Karpas-422 (cell line): Measurements from ENCODE around the gene SLC30A1. TPM values are rescaled to one million over a fixed set of nuclear protein-coding genes. Genes with fewer than 3 reads are reported as not detected.

Source experiments
- DNase-seq: peaks from one replicate; pipeline ENCODE4 v3.0.0-alpha.2; 2015
- H2AFZ ChIP-seq: fragments of 200-600 bp; sonication (generic); 2 replicates; pipeline ENCODE4 v1.6.1; 2014; ENCODE audit warnings: antibody characterized with exemption, low read length, mixed read lengths
- H3K27ac ChIP-seq: fragments of 200-600 bp; sonication (generic); 2 replicates; pipeline ENCODE4 v1.5.1; 2014; ENCODE audit warnings: mild to moderate bottlenecking, low read length, moderate library complexity
- H3K27me3 ChIP-seq: fragments of 200-600 bp; sonication (generic); 2 replicates; pipeline ENCODE4 v1.6.1; 2014; ENCODE audit warnings: low read length, mixed read lengths
- H3K36me3 ChIP-seq: fragments of 200-600 bp; sonication (generic); 2 replicates; pipeline ENCODE4 v1.6.1; 2014; ENCODE audit warnings: low read length, mixed read lengths; ENCODE audit not compliant: insufficient read depth
- H3K4me1 ChIP-seq: fragments of 200-600 bp; sonication (generic); 2 replicates; pipeline ENCODE4 v1.6.1; 2014; ENCODE audit warnings: mild to moderate bottlenecking, low read length, mixed read lengths
- H3K4me2 ChIP-seq: fragments of 200-600 bp; sonication (generic); 2 replicates; pipeline ENCODE4 v1.6.1; 2014; ENCODE audit warnings: low read length, low read depth, mild to moderate bottlenecking; ENCODE audit not compliant: poor library complexity, severe bottlenecking
- H3K4me3 ChIP-seq: fragments of 200-600 bp; sonication (generic); 2 replicates; pipeline ENCODE4 v1.5.1; 2014; ENCODE audit warnings: mild to moderate bottlenecking, antibody characterized with exemption, low read length, mixed read lengths
- H3K79me2 ChIP-seq: fragments of 200-600 bp; sonication (generic); 2 replicates; pipeline ENCODE4 v1.6.1; 2014; ENCODE audit warnings: mild to moderate bottlenecking, low read length, mixed read lengths
- H3K9ac ChIP-seq: fragments of 200-600 bp; sonication (generic); 2 replicates; pipeline ENCODE4 v1.6.0; 2014; ENCODE audit warnings: low read length
- H3K9me2 ChIP-seq: fragments of 200-600 bp; sonication (generic), shearing (Covaris generic); replicated peaks from 2 replicates; pipeline ENCODE4 v1.6.0; 2014; ENCODE audit warnings: mild to moderate bottlenecking, low read length, moderate library complexity; ENCODE audit not compliant: insufficient read depth
- H3K9me3 ChIP-seq: fragments of 300-700, 200-600 bp; sonication (generic); 2 replicates; pipeline ENCODE4 v1.6.1; 2014; ENCODE audit warnings: low read length, mixed read lengths
- H4K20me1 ChIP-seq: fragments of 200-600 bp; sonication (generic); 2 replicates; pipeline ENCODE4 v1.6.1; 2014; ENCODE audit warnings: mild to moderate bottlenecking, antibody characterized with exemption, low read length, low read depth; ENCODE audit not compliant: insufficient read depth
- total RNA-seq: library from RNA; depleted of rRNA; stranded (reverse); fragments of >200 nt; shearing (Covaris generic); gene quantifications from 2 replicates; pipeline ENCODE4 v1.2.3, GENCODE V29; 2014; ENCODE audit warnings: low replicate concordance

SLC30A1 gene
- total RNA-seq, 1 experiment from 2014 or later: 16.7 TPM

- H3K4me1 ChIP-seq: peaks cover 7% of the 10 kb centered on the region; the same call in 1 of the 2 replicates
- no peaks in the 10 kb centered on the region for H4K20me1 ChIP-seq
- H3K9ac ChIP-seq: no peak overlapping the region
- no peaks in the 10 kb centered on the region for H3K9me3 ChIP-seq
- H3K4me2 ChIP-seq: no peak overlapping the region
- no peaks in the 10 kb centered on the region for H3K36me3 ChIP-seq
- DNase-seq: no peak
- no peaks in the 10 kb centered on the region for H3K27me3 ChIP-seq
- no peak overlapping the region for H2AFZ ChIP-seq
- no peaks in the 10 kb centered on the region for H3K79me2 ChIP-seq
- H3K27ac ChIP-seq: no peak overlapping the region
- H3K9me2 ChIP-seq: no peaks in the 10 kb centered on the region
- no peak overlapping the region for H3K4me3 ChIP-seq
Measured at GRCh38 chr1:211620097-211620496, 41.1 kb upstream of the SLC30A1 start.

- Histone ChIP-seq H2AFZ (no peak overlapping the region), H4K20me1 (no peaks in the 10 kb centered on the region), H3K4me1 (peaks cover 7% of the 10 kb centered on the region; the same call in 1 of the 2 replicates), H3K4me3 (no peak overlapping the region), H3K27me3 (no peaks in the 10 kb centered on the region), H3K9me3 (no peaks in the 10 kb centered on the region), H3K9me2 (no peaks in the 10 kb centered on the region), H3K4me2 (no peak overlapping the region), H3K79me2 (no peaks in the 10 kb centered on the region), H3K27ac (no peak overlapping the region), H3K36me3 (no peaks in the 10 kb centered on the region), H3K9ac (no peak overlapping the region)
- no peak for DNase-seq
Measured at GRCh38 chr1:211619033-211619996, 40.4 kb upstream of the SLC30A1 start.

GRCh38 chr1:211616965-211617297 lies 38.0 kb upstream of the SLC30A1 start:
- no peaks in the 10 kb centered on the region for H3K79me2 ChIP-seq

GRCh38 chr1:211616231-211616964 lies 37.4 kb upstream of the SLC30A1 start:
- Histone ChIP-seq H2AFZ (no peak overlapping the region), H3K4me2 (no peak overlapping the region)
- no peak for DNase-seq

More at GRCh38 chr1:211616965-211617297, 38.0 kb upstream of the SLC30A1 start:
- no peak overlapping the region for H3K27ac ChIP-seq
- no peaks in the 10 kb centered on the region for H3K36me3 ChIP-seq
- H3K9me3 ChIP-seq: no peaks in the 10 kb centered on the region
- H3K9ac ChIP-seq: no peak overlapping the region
- H3K9me2 ChIP-seq: no peaks in the 10 kb centered on the region
- H3K4me1 ChIP-seq: no peaks in the 10 kb centered on the region
- no peak for DNase-seq
- no peaks in the 10 kb centered on the region for H4K20me1 ChIP-seq
- no peak overlapping the region for H3K4me2 ChIP-seq
- H2AFZ ChIP-seq: no peak overlapping the region
- H3K27me3 ChIP-seq: no peaks in the 10 kb centered on the region
- H3K4me3 ChIP-seq: no peak overlapping the region

GRCh38 chr1:211614615-211615014 lies 35.7 kb upstream of the SLC30A1 start:
- H3K9ac ChIP-seq: no peak overlapping the region

More at GRCh38 chr1:211616231-211616964, 37.4 kb upstream of the SLC30A1 start:
- no peaks in the 10 kb centered on the region for H3K9me3 ChIP-seq
- no peaks in the 10 kb centered on the region for H3K27me3 ChIP-seq
- H3K4me1 ChIP-seq: no peaks in the 10 kb centered on the region
- no peak overlapping the region for H3K4me3 ChIP-seq
- no peaks in the 10 kb centered on the region for H3K79me2 ChIP-seq
- no peaks in the 10 kb centered on the region for H3K9me2 ChIP-seq
- H3K9ac ChIP-seq: no peak overlapping the region
- H3K27ac ChIP-seq: no peak overlapping the region
- H4K20me1 ChIP-seq: no peaks in the 10 kb centered on the region
- H3K36me3 ChIP-seq: no peaks in the 10 kb centered on the region

GRCh38 chr1:211613951-211614350 lies 35.0 kb upstream of the SLC30A1 start:
- Histone ChIP-seq H3K9ac (no peak overlapping the region), H4K20me1 (no peaks in the 10 kb centered on the region), H3K36me3 (no peaks in the 10 kb centered on the region), H3K9me3 (no peaks in the 10 kb centered on the region), H3K9me2 (no peaks in the 10 kb centered on the region), H3K4me1 (no peaks in the 10 kb centered on the region), H3K4me2 (no peak overlapping the region), H3K27me3 (no peaks in the 10 kb centered on the region), H3K27ac (no peak overlapping the region), H3K4me3 (no peak overlapping the region), H3K79me2 (no peaks in the 10 kb centered on the region), H2AFZ (no peak overlapping the region)
- DNase-seq: no peak

More at GRCh38 chr1:211614615-211615014, 35.7 kb upstream of the SLC30A1 start:
- Histone ChIP-seq H3K4me2 (no peak overlapping the region), H3K4me1 (no peaks in the 10 kb centered on the region), H3K36me3 (no peaks in the 10 kb centered on the region), H3K4me3 (no peak overlapping the region), H2AFZ (no peak overlapping the region), H3K27me3 (no peaks in the 10 kb centered on the region), H4K20me1 (no peaks in the 10 kb centered on the region), H3K79me2 (no peaks in the 10 kb centered on the region), H3K27ac (no peak overlapping the region), H3K9me2 (no peaks in the 10 kb centered on the region), H3K9me3 (no peaks in the 10 kb centered on the region)
- no peak for DNase-seq

GRCh38 chr1:211613108-211613947 lies 34.4 kb upstream of the SLC30A1 start:
- Histone ChIP-seq H3K4me1 (no peaks in the 10 kb centered on the region), H3K9ac (no peak overlapping the region), H3K27me3 (no peaks in the 10 kb centered on the region), H3K4me2 (no peak overlapping the region), H3K36me3 (no peaks in the 10 kb centered on the region), H4K20me1 (no peaks in the 10 kb centered on the region), H3K9me3 (no peaks in the 10 kb centered on the region), H2AFZ (no peak overlapping the region; the same call in 1 of the 2 replicates), H3K27ac (no peak overlapping the region), H3K9me2 (no peaks in the 10 kb centered on the region), H3K4me3 (no peak overlapping the region), H3K79me2 (no peaks in the 10 kb centered on the region)
- no peak for DNase-seq
